Pulmonary artery endothelial cell (primary cell): ENCODE results near the gene PIAS2. TPM values are rescaled to one million over a fixed set of nuclear protein-coding genes. Genes with fewer than 3 reads are reported as not detected.

ENCODE experiments used
- DNase-seq: peaks from one replicate; pipeline ENCODE4 v3.0.0-alpha.2; 2011; ENCODE audit warnings: low read depth, low spot score
- total RNA-seq: library from RNA; depleted of rRNA; stranded (reverse); fragments of >200 nt; gene quantifications from 2 replicates; pipeline ENCODE4 v1.2.3, GENCODE V29; 2014

PIAS2 gene
- total RNA-seq, 1 donor from 2014 or later = 12.7 TPM

- DNase-seq = no peak
These were observed 152.7 kb downstream of the PIAS2 start for GRCh38 chr18:46764586-46764985.

DNA sequence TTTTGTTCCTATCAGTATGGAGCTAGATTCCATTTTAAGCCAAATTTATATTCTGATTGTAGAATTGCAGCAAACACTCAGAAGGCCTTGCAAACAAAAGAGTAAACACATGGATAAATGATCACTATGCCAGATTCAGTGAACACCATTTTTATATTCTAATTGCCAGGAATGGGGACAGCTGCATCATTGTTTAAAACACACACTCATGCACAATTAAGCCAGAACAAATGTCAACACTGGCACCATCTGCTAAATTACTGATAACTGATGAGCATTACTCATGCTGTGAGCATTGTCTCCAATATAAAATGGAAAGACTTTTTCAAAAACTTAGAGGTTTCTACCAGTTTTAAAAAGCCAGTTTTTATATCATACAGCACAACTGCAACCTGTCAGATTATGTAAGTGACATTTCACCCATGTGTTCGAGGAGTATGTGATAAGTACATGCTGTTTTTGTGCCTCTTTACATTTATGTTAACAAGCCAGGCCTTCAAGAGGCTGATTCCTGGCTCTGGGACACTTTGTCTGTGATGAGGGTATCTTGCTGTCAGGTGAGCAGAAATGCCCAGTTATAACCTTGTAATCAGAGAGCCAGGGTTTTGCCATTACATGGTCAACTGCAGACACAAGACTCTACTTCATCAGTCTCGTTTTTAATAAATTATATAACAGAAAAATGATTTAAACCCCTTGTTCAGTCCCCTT is 156.1 kb downstream of the PIAS2 start:
- DNase-seq = no peak

GRCh38 chr18:46759890-46760289 is 157.4 kb downstream of the PIAS2 start:
- DNase-seq = no peak

- no peak for DNase-seq
These were observed 160.6 kb downstream of the PIAS2 start, which contains the start of gene ST8SIA5 for GRCh38 chr18:46756559-46757201. TSS of gene ST8SIA5 (minus strand) at chr18:46757053. CDS start at chr18:46756508, 545 bp downstream.

DNA sequence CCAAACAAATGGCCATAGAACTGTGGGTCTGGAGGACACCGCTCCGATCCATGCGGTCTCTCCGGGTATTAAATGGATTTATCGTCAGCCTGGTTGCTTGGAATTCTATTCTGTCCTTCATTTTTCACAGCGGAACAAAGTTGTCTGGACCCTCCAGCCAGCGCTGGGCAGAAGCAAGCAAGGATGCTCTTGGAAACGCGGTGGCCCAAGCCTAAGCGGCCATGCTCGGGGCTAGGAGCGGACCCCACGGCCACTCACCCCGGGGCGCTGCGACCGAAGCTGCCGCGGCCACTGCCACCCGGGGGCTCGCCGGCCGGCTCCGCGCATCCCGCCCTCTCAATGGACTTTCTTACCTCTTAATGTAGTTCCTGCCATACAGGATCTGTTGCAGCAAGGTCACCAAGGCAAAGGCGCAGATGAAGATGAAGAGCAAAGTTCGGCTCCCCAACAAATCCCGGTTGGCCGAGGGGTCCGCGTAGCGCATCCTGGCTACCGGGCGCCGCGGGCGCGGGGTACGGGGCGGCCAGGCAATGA is 161.2 kb downstream of the PIAS2 start:
- DNase-seq = no peak

DNA sequence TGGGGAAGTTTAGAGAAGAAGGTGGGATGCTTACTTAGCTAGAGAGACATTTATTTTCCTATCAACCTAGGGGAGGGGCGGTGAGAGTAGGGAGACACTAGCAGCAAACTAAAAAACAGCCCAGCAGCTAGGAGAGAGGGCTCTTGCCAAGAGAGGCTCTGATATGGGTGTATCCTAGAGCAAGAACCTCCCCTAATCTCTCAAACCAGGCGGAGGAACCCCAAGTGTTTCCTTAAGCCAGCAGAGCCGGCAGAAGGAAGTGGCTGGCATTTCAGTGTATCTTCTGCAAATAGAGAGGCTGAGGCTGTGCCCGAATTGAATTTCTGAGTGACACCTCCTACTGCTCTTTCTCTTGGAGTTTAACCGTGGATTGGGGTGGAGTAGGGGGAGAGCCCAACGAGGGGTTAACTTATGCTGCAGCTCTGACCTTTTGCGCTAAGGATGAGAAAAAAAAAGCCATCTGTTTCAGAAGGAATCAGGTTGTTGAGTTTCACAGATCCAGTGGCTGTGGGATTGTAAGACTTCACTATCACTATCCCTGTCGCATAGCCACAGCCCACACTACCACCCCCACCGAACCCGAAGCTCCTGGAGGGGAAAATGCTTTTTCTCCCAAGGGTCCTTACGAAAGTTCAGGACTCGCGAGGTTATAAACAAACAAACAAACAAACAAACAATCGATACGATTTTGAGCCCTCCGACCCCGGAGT is 161.8 kb downstream of the PIAS2 start:
- DNase-seq = no peak

DNA sequence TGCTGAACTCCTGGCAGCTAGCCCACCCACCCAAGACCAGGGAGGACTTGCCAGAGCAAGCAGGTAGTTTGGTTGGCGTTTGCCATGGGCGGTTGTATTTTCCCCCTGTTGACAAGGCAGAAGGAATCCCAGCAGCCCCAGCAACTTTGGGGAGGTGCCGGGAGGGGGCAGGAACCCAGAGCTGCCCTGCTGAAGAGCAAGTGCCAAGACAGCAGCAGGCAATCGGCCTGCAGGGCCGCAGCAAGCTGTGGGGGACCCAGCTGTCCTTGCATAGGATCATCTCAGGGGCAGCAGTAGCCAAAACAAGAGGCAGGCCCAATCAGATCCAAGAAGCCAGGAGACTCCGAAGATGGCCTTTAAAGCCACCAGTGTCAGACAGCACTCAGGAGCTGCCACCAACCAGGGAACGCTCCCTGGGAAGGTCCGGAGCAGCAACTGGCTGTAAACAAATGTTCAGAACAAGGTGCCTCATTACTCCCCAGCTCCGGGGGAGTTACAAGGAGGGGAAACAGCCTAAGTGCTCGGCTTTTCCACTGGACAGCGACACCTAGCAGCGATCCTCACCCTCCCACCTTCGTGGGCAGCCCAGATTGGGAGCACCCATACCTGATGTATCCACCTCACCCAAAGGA is 162.5 kb downstream of the PIAS2 start:
- DNase-seq = no peak

GRCh38 chr18:46754188-46754587 is 163.1 kb downstream of the PIAS2 start:
- no peak for DNase-seq

Other genes with a start within 250 kb of the PIAS2 start
- gene ST8SIA5, start 160.5 kb downstream of the PIAS2 start, total RNA-seq = not detected in 2 replicates
- gene KATNAL2, start 95 bp upstream of the PIAS2 start, total RNA-seq = 0.33 and 0.63 TPM in 2 replicates
- not detected in 2 replicates for gene ELOA2, start 118.1 kb upstream of the PIAS2 start, total RNA-seq
- gene HDHD2, start 233.0 kb upstream of the PIAS2 start, total RNA-seq = 11.6 and 17.7 TPM in 2 replicates